NCI-H1694 treated with DMSO at 0.1 percent for 48 hours (cell line): Measurements from ENCODE around the gene SIRT4.
"Not testable (repeated sequence)": the region's sequence is repeated elsewhere in the genome, so short reads cannot be mapped to it uniquely, and the experiment has no call there.

Experiments used
- DNase-seq: peaks from one replicate; lab custom pipeline; 2025; lab: John Stamatoyannopoulos, UW

The SIRT4 gene, protein sequence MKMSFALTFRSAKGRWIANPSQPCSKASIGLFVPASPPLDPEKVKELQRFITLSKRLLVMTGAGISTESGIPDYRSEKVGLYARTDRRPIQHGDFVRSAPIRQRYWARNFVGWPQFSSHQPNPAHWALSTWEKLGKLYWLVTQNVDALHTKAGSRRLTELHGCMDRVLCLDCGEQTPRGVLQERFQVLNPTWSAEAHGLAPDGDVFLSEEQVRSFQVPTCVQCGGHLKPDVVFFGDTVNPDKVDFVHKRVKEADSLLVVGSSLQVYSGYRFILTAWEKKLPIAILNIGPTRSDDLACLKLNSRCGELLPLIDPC

GRCh38 chr12:120301962-120302815, at the start of gene SIRT4:
Gene SIRT4, plus strand, starts transcription at chr12:120302321. Its CDS starts 1,241 bp downstream, at chr12:120303562.
- DNase-seq, result peak; percentile 89

DNA sequence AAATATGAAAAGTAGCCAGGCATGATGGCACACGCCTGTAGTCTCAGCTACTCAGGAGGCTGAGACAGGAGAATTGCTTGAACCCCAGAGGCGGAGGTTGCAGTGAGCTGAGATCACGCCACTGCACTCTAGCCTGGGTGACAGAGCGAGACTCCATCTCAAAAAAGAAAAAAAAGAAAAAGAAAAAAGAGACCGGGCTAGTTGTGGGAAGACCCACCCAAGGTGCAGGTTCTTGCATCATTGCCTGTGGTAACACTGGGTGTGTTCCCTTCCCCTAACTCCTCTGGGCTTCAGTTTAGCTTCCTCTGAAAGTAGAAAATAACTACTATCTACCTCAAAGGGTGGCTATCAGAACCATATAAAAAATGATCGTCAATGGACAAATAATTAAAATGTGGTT, 48.8 kb upstream of the SIRT4 start:
- not testable (repeated sequence) for DNase-seq

DNA sequence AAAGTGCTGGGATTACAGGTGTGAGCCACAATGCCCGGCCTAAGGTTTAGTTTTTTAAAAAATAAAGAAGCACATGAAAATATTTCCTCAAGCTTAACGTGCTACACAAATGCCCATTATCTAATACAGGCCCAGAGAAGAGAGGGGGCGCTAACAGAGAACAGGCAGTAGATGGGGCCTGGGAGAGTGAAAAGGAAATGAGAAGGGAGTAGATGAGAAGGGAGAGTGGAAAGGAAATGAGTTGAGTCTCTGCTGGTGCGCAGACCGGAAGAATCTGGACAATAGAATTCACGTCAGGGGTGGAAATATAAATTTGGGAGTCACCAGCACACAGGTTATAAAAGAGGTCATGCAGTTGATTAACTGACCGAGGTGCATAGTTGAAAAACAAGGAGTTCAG, 47.3 kb upstream of the SIRT4 start:
- no peak for DNase-seq

- DNase-seq, result peak; percentile 20
Measured at GRCh38 chr12:120257041-120257821, 44.9 kb upstream of the SIRT4 start.

GRCh38 chr12:120258323-120258896, 43.7 kb upstream of the SIRT4 start:
- DNase-seq, result no peak

GRCh38 chr12:120259418-120260202, 42.5 kb upstream of the SIRT4 start:
- no peak for DNase-seq

GRCh38 chr12:120260607-120261006, 41.5 kb upstream of the SIRT4 start:
- DNase-seq, result no peak

GRCh38 chr12:120261951-120262851, 39.9 kb upstream of the SIRT4 start:
- DNase-seq, result no peak

GRCh38 chr12:120262852-120263747, 39.0 kb upstream of the SIRT4 start:
- no peak for DNase-seq

- no peak for DNase-seq
Measured at GRCh38 chr12:120263748-120264085, 38.4 kb upstream of the SIRT4 start.

DNA sequence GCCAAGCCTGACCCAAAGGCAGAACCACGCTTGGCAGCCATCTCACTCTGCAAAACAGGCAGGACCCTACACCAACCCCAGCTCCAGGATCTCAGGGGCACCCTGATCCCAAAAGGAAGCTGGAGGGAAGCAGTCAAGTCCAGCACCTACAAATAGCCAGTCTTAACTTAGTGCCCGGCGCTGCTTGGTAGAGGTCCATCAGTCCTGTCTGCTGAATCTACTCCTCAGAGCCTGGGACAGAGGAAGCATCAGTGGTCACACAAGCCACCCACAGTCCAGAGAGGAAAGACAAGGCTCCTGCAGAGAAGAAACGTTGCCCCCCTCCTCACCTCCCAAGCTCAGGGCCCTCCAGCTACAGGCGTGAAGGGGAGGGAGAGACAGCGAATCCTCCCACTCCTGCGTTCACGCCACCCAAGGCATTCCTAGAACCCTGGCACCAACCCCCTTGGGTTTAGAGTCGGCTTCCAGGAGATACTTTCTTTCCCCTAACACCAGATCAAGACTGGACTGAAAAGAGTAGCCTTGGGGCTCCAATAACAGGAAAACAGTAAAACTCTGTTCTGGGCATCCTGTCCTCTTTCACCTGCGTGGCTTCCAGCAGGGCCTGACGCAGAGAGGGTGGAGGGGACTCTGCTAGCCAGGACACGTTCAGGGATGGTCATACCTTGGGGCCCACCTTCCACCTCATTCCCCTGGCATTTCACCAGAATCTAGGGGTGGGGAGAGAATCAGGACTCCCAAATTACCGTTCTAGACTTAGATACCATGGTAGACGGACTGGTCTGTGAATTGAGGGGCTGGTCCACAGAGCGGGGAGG, 37.8 kb upstream of the SIRT4 start:
- no peak for DNase-seq

DNA sequence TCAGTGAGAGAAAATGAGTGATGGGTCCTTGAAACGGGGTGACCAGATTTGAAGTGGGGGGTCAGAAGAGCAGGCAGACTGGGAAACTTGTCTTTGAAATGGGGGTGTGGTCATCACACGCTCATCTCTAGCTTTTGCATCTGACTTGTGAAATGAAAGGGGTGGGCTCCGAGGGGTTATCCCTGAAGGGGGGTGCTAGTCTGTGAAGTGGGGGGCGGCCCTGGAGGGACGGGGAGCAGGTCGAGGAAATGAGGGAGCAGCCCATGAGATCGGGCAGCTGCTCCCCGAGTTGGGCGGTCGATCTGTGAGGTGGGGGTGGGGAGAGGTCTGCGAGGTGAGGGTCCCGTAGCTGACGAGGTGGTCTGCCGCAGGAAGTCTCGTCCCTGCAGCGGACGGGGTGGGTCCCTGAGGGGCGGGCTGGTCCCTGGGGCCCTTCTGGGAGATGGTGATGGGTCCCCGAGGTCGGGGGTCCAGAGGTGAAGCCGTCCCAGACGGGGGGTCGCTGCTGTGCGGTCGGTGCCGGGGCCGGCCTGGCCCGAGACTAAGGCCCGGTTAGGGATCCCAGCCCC, 37.1 kb upstream of the SIRT4 start:
- no peak for DNase-seq

GRCh38 chr12:120265473-120266179, 36.5 kb upstream of the SIRT4 start, which contains the start of gene PXN:
Gene PXN, minus strand, starts transcription at chr12:120265730. Its CDS starts 101 bp downstream, at chr12:120265629.
- DNase-seq, result peak; percentile 33

- DNase-seq, result no peak
Measured at GRCh38 chr12:120266180-120266870, 35.8 kb upstream of the SIRT4 start.

GRCh38 chr12:120267736-120268135, 34.4 kb upstream of the SIRT4 start:
- no peak for DNase-seq

DNA sequence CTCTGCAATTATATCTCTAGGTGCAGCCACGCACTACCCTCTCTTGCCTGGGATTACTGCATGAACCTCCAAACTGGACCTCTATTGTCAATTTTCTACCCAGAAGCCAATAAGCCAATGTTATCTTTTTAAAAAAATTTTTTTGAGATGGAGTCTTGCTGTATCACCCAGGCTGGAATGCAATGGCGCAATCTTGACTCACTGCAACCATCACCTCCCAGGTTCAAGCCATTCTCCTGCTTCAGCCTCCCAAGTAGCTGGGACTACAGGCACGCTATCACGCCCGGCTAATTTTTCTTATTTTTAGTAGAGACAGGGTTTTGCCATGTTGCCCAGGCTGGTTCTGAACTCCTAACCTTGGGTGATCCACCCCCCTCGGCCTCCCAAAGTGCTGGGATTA, 25.4 kb upstream of the SIRT4 start:
- no peak for DNase-seq
